ENCODE results near the gene PARD3B.

The PARD3B gene

DNA sequence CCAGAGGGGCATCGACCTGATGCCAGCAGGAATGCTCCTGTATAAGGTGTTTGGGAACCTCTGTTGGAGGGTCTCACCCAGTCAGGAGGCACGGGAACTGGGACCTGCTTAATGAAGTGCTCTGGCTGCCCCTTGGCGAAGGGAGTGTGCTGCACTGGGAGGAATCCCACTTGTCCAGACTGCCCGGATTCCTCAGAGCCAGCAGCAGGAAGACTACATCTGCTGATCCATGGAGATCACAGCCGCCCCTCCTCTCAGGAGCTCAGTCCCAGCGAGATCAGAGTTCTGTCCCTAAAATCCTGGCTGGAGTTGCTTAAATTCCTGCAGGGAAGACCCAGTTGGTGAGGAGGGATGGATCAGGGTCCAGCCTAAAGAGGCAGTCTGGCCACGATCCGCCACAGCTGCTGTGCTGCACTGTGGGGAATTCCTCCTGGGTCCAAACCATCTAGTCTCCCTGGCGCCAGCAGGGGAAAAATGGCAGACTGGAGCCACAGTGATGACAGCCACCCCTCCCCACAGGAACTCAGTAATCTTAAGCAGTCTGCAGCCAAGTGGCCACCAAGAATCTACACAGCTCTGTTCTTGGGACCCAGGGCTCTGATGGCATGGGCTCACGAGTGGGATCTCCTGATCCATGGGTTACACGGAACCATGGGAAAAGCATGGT is 1060.5 kb downstream of the PARD3B start:
- Histone ChIP-seq H3K27me3 (ENCODE audit: insufficient read depth, poor library complexity, severe bottlenecking) (no peaks in the 10 kb centered on the region), H3K4me3 (ENCODE audit: severe bottlenecking) (no peak overlapping the region), H3K27ac (ENCODE audit: poor library complexity, severe bottlenecking) (no peak overlapping the region), H3K4me1 (ENCODE audit: insufficient read depth, poor library complexity, severe bottlenecking) (no peaks in the 10 kb centered on the region), H3K9me3 (ENCODE audit: severe bottlenecking) (no peaks in the 10 kb centered on the region), H3K36me3 (ENCODE audit: low read depth) (no peaks in the 10 kb centered on the region)
- no peak for DNase-seq (ENCODE audit: low spot score)
- TF ChIP-seq, protein P1, sequence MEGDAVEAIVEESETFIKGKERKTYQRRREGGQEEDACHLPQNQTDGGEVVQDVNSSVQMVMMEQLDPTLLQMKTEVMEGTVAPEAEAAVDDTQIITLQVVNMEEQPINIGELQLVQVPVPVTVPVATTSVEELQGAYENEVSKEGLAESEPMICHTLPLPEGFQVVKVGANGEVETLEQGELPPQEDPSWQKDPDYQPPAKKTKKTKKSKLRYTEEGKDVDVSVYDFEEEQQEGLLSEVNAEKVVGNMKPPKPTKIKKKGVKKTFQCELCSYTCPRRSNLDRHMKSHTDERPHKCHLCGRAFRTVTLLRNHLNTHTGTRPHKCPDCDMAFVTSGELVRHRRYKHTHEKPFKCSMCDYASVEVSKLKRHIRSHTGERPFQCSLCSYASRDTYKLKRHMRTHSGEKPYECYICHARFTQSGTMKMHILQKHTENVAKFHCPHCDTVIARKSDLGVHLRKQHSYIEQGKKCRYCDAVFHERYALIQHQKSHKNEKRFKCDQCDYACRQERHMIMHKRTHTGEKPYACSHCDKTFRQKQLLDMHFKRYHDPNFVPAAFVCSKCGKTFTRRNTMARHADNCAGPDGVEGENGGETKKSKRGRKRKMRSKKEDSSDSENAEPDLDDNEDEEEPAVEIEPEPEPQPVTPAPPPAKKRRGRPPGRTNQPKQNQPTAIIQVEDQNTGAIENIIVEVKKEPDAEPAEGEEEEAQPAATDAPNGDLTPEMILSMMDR (IDR thresholded peaks at IDR 0.05; ENCODE audit: poor library complexity, severe bottlenecking) = no peak
- no peak for ATAC-seq (ENCODE audit: low read depth)

- H3K27me3 ChIP-seq (ENCODE audit: insufficient read depth, poor library complexity, severe bottlenecking) = no peaks in the 10 kb centered on the region
- H3K36me3 ChIP-seq (ENCODE audit: low read depth) = no peaks in the 10 kb centered on the region
- no peaks in the 10 kb centered on the region for H3K4me1 ChIP-seq (ENCODE audit: insufficient read depth, poor library complexity, severe bottlenecking)
- TF ChIP-seq, protein P1 (IDR thresholded peaks at IDR 0.05; ENCODE audit: poor library complexity, severe bottlenecking) = no peak
- ATAC-seq (ENCODE audit: low read depth) = no peak
- no peaks in the 10 kb centered on the region for H3K9me3 ChIP-seq (ENCODE audit: severe bottlenecking)
- DNase-seq (ENCODE audit: low spot score) = no peak
- H3K4me3 ChIP-seq (ENCODE audit: severe bottlenecking) = no peak overlapping the region
- H3K27ac ChIP-seq (ENCODE audit: poor library complexity, severe bottlenecking) = no peak overlapping the region
Measured at GRCh38 chr2:205607146-205607545, 1061.9 kb downstream of the PARD3B start.

DNA sequence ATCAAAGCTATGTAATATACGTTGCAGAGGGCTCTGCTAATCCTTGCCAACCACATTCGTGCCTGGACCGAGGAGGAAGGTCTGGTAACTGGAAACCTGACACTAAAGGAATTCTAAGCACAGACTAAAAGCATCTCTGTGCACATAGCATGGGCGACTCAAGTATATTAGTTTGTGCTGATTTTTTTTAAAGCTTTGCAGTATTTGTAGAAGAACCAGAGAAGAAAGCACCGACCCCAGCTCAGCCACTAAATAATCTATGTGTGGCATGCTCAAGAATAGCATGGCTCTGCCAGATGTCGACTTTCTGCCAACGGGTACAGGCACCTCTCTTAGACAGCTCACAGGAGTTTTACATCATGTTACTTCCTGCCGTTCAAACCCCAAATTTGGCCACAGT is 1063.8 kb downstream of the PARD3B start:
- ATAC-seq (ENCODE audit: low read depth) = no peak
- TF ChIP-seq, protein P1 (IDR thresholded peaks at IDR 0.05; ENCODE audit: poor library complexity, severe bottlenecking) = no peak
- no peaks in the 10 kb centered on the region for H3K9me3 ChIP-seq (ENCODE audit: severe bottlenecking)
- no peak overlapping the region for H3K27ac ChIP-seq (ENCODE audit: poor library complexity, severe bottlenecking)
- DNase-seq (ENCODE audit: low spot score) = no peak
- H3K4me1 ChIP-seq (ENCODE audit: insufficient read depth, poor library complexity, severe bottlenecking) = no peaks in the 10 kb centered on the region
- H3K4me3 ChIP-seq (ENCODE audit: severe bottlenecking) = no peak overlapping the region
- no peaks in the 10 kb centered on the region for H3K36me3 ChIP-seq (ENCODE audit: low read depth)
- H3K27me3 ChIP-seq (ENCODE audit: insufficient read depth, poor library complexity, severe bottlenecking) = no peaks in the 10 kb centered on the region

DNA sequence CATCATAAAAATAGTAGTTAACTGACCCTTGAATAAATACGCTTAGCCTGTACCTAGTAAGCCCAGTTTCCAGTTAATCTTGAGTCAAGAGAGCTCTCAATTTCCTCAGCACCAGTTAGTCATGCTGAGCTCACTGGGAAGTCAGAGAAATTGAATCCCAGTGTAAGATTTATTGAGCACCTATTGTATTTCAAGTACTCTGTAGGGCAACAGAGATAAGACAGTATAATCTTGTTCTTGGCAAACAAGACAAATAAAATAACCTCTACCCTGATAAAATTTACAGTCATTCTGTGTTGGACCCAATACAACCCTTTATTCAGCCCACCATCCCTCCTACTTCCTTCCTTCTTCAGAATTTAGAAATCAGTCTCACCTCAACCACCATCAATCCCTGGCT is 1065.2 kb downstream of the PARD3B start:
- Histone ChIP-seq H3K9me3 (ENCODE audit: severe bottlenecking) (no peaks in the 10 kb centered on the region), H3K27ac (ENCODE audit: poor library complexity, severe bottlenecking) (no peak overlapping the region), H3K27me3 (ENCODE audit: insufficient read depth, poor library complexity, severe bottlenecking) (no peaks in the 10 kb centered on the region), H3K4me1 (ENCODE audit: insufficient read depth, poor library complexity, severe bottlenecking) (no peaks in the 10 kb centered on the region), H3K4me3 (ENCODE audit: severe bottlenecking) (no peak overlapping the region), H3K36me3 (ENCODE audit: low read depth) (no peaks in the 10 kb centered on the region)
- ATAC-seq (ENCODE audit: low read depth) = peak; percentile 45; the same call in 2 of the 3 replicates
- TF ChIP-seq, protein P1 (IDR thresholded peaks at IDR 0.05; ENCODE audit: poor library complexity, severe bottlenecking) = no peak
- no peak for DNase-seq (ENCODE audit: low spot score)

GRCh38 chr2:205612636-205613035 is 1067.4 kb downstream of the PARD3B start:
- DNase-seq (ENCODE audit: low spot score) (no peak), ATAC-seq (ENCODE audit: low read depth) (no peak)

More at GRCh38 chr2:205612636-205613035, 1067.4 kb downstream of the PARD3B start:
- H3K9me3 ChIP-seq (ENCODE audit: severe bottlenecking) = no peaks in the 10 kb centered on the region
- H3K4me1 ChIP-seq (ENCODE audit: insufficient read depth, poor library complexity, severe bottlenecking) = no peaks in the 10 kb centered on the region
- no peak overlapping the region for H3K4me3 ChIP-seq (ENCODE audit: severe bottlenecking)
- no peak overlapping the region for H3K27ac ChIP-seq (ENCODE audit: poor library complexity, severe bottlenecking)
- TF ChIP-seq, protein P1 (IDR thresholded peaks at IDR 0.05; ENCODE audit: poor library complexity, severe bottlenecking) = no peak
- H3K27me3 ChIP-seq (ENCODE audit: insufficient read depth, poor library complexity, severe bottlenecking) = no peaks in the 10 kb centered on the region
- no peaks in the 10 kb centered on the region for H3K36me3 ChIP-seq (ENCODE audit: low read depth)
